Stimulated activated CD4-positive, alpha-beta T cell treated with anti-CD3 and anti-CD28 coated beads, Interleukin-15, amount 100 ng/mL, for 1 hour (primary cell): ENCODE data around the gene SMIM8.

Experiments used
- DNase-seq, 2 donors: peaks; one replicate each; pipeline ENCODE4 v3.0.0-alpha.2; 2020; ENCODE audit warnings: low read depth in 1 of 2, low spot score in 1 of 2

Gene SMIM8

GRCh38 chr6:87334683-87335082, 12.3 kb downstream of the SMIM8 start:
- DNase-seq = no peak

- DNase-seq = no peak
Measured at GRCh38 chr6:87336367-87336766, 14.0 kb downstream of the SMIM8 start.

GRCh38 chr6:87340230-87340629, 17.8 kb downstream of the SMIM8 start:
- no peak for DNase-seq

GRCh38 chr6:87341158-87341557, 18.8 kb downstream of the SMIM8 start:
- no peak for DNase-seq

GRCh38 chr6:87341899-87342298, 19.5 kb downstream of the SMIM8 start:
- no peak for DNase-seq

GRCh38 chr6:87342829-87343228, 20.4 kb downstream of the SMIM8 start:
- no peak for DNase-seq

- no peak for DNase-seq
Measured at GRCh38 chr6:87344731-87345130, 22.3 kb downstream of the SMIM8 start, which contains the start of gene C6orf163. Gene C6orf163, plus strand, starts transcription at chr6:87344813. Its CDS starts 287 bp downstream, at chr6:87345100.

- DNase-seq = no peak
Measured at GRCh38 chr6:87346700-87347099, 24.3 kb downstream of the SMIM8 start.

- no peak for DNase-seq
Measured at GRCh38 chr6:87349896-87350295, 27.5 kb downstream of the SMIM8 start.

GRCh38 chr6:87350516-87350915, 28.1 kb downstream of the SMIM8 start:
- no peak for DNase-seq

- no peak for DNase-seq
Measured at GRCh38 chr6:87351583-87351982, 29.2 kb downstream of the SMIM8 start.

GRCh38 chr6:87356181-87356580, 33.8 kb downstream of the SMIM8 start:
- no peak for DNase-seq

- no peak for DNase-seq
Measured at GRCh38 chr6:87357479-87358196, 35.2 kb downstream of the SMIM8 start.

- DNase-seq = no peak
Measured at GRCh38 chr6:87364602-87365252, 42.3 kb downstream of the SMIM8 start.

- DNase-seq = no peak
Measured at GRCh38 chr6:87366072-87366827, 43.9 kb downstream of the SMIM8 start.

GRCh38 chr6:87366899-87367298, 44.5 kb downstream of the SMIM8 start:
- DNase-seq = no peak

- no peak for DNase-seq
Measured at GRCh38 chr6:87373377-87373776, 51.0 kb downstream of the SMIM8 start.

- no peak for DNase-seq
Measured at GRCh38 chr6:87375315-87375714, 52.9 kb downstream of the SMIM8 start.

GRCh38 chr6:87376643-87377042, 54.3 kb downstream of the SMIM8 start:
- no peak for DNase-seq

- no peak for DNase-seq
Measured at GRCh38 chr6:87378947-87379346, 56.6 kb downstream of the SMIM8 start.

GRCh38 chr6:87382861-87383260, 60.5 kb downstream of the SMIM8 start:
- DNase-seq = no peak

- no peak for DNase-seq
Measured at GRCh38 chr6:87384038-87384437, 61.6 kb downstream of the SMIM8 start.
